ENCODE data around the gene TRRAP. TPM values are rescaled to one million over a fixed set of nuclear protein-coding genes. Genes with fewer than 3 reads are reported as not detected.

Gene TRRAP
- total RNA-seq: 70.5 TPM

DNA sequence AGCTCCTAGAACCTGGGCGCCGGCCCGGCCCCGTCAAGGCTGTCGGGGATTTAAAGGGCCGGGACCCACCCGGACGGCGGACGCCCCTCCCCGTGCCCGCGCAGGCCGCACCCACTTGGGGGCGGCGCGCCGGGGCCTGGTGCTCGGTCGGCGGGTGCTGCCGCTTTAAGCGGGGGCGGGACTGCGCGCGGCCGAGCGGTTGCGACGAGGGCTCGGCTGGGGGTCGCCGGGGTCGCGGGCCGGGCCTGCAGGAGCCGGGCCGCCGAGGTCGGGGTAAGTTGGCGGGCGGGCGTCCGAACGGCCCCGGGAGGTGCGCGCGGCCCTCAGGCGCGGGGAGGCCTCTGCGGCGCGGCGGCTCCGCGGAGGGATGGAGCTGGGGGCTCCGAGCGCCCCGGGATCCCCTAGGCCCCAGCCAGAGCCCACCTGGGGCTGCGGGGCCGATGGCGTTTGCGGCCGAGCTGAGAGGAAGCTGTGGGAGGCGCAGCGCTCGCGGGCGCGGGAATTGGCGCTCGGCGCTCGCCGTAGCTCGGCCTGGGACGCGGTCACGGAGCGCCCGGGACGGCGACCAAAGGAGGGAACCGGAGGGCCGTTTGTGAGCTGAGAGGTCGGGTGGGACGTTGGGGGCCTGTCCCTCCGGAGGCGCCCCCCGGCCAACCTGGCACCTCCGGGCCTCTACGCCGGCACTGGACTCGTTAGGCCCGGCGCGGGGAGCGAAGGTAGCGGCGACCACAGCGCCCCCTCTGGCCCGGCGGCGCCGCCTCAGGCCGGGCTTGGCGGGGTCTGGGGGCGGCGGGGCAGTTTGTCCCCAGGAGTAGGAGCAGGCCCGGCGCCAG lies at the start of gene TRRAP:
Gene TRRAP (plus strand): TSS at position 168 of the 833 bp plus-strand sequence. CDS start 2,619 bp downstream, outside the sequence.

GRCh38 chr7:98869597-98870120 lies 8.7 kb upstream of the TRRAP start, which contains the start of gene TMEM130:
TMEM130 (minus strand) TSS chr7:98870014; CDS start chr7:98869861, 153 bp downstream.

Other genes with a start within 250 kb of the TRRAP start
- 14.4 TPM for gene TMEM130, start 8.5 kb upstream of the TRRAP start, total RNA-seq

Data from camera-type eye (tissue), 1 donor.